NCI-H82 treated with DMSO at 0.1 percent for 48 hours (cell line): Measurements from ENCODE around the gene LIPE.
"Not testable (repeated sequence)": the region's sequence is repeated elsewhere in the genome, so short reads cannot be mapped to it uniquely, and the experiment has no call there.

Source experiments
- DNase-seq: peaks from one replicate; lab custom pipeline; 2025; ENCODE audit not compliant: unreplicated experiment; lab: John Stamatoyannopoulos, UW

The LIPE gene

GRCh38 chr19:42450314-42450934, 23.2 kb upstream of the LIPE start:
- peak; percentile 59 for DNase-seq

GRCh38 chr19:42448306-42448705, 21.1 kb upstream of the LIPE start:
- DNase-seq: not testable (repeated sequence)

- DNase-seq: no peak
Observed at GRCh38 chr19:42445948-42446347, 18.8 kb upstream of the LIPE start.

- no peak for DNase-seq
Observed at GRCh38 chr19:42443944-42444398, 16.8 kb upstream of the LIPE start.

GRCh38 chr19:42442833-42443232, 15.6 kb upstream of the LIPE start, which contains the start of gene CXCL17:
Gene CXCL17 (minus strand): TSS chr19:42442946. CDS start chr19:42442832, 114 bp downstream.
- no peak for DNase-seq

- DNase-seq: no peak
Observed at GRCh38 chr19:42441049-42441445, 13.9 kb upstream of the LIPE start.

GRCh38 chr19:42440357-42441048, 13.3 kb upstream of the LIPE start:
- peak; percentile 51 for DNase-seq

- no peak for DNase-seq
Observed at GRCh38 chr19:42436006-42436405, 8.8 kb upstream of the LIPE start.

- DNase-seq: no peak
Observed at GRCh38 chr19:42435316-42435715, 8.1 kb upstream of the LIPE start.

- peak; percentile 35 for DNase-seq
Observed at GRCh38 chr19:42433503-42434260, 6.5 kb upstream of the LIPE start.

GRCh38 chr19:42431486-42431885, 4.3 kb upstream of the LIPE start:
- DNase-seq: no peak

- DNase-seq: no peak
Observed at GRCh38 chr19:42428676-42429075, 1.5 kb upstream of the LIPE start.

GRCh38 chr19:42426643-42427042, 545 bp downstream of the LIPE start:
- no peak for DNase-seq

- no peak for DNase-seq
Observed at GRCh38 chr19:42424712-42425131, 2.5 kb downstream of the LIPE start.

GRCh38 chr19:42424345-42424707, 2.9 kb downstream of the LIPE start:
- DNase-seq: no peak

- DNase-seq: peak; percentile 50
Observed at GRCh38 chr19:42423462-42424344, 3.5 kb downstream of the LIPE start.

- DNase-seq: no peak
Observed at GRCh38 chr19:42422901-42423461, 4.2 kb downstream of the LIPE start.

GRCh38 chr19:42422092-42422900, 4.9 kb downstream of the LIPE start:
- no peak for DNase-seq

- no peak for DNase-seq
Observed at GRCh38 chr19:42421591-42422031, 5.6 kb downstream of the LIPE start.

GRCh38 chr19:42421101-42421500, 6.1 kb downstream of the LIPE start:
- no peak for DNase-seq
